ENCODE data around the gene JPT1. TPM values are rescaled to one million over a fixed set of nuclear protein-coding genes. Genes with fewer than 3 reads are reported as not detected.

The JPT1 gene
- total and polyA plus RNA-seq, 2 experiments from 2014 or later: 278 to 903 TPM

- Histone ChIP-seq H3K36me3 (ENCODE audit: insufficient read depth) (peaks cover 28% of the 10 kb centered on the region), H3K4me2 (peak overlapping the region; percentile 96), H3K4me1 (ENCODE audit: insufficient read depth) (0 out of 2 replicates have a peak, but pooled peaks cover 13% of the 10 kb centered on the region), H3K9me2 (ENCODE audit: insufficient read depth) (no peaks in the 10 kb centered on the region), H2AFZ (no peak overlapping the region), H3K27me3 (ENCODE audit: insufficient read depth) (no peaks in the 10 kb centered on the region), H3K27ac (ENCODE audit: low read depth) (peak overlapping the region; percentile 96), H3K4me3 (peak overlapping the region; percentile 85), H3K79me2 (replicated peaks; ENCODE audit: insufficient read depth) (peaks cover 59% of the 10 kb centered on the region), H3F3A (replicated peaks; ENCODE audit: low read depth) (peaks cover 20% of the 10 kb centered on the region), H4K20me1 (replicated peaks; ENCODE audit: insufficient read depth) (peaks cover 36% of the 10 kb centered on the region)
- Mint-ChIP-seq H3K27me3 (ENCODE audit: insufficient read depth, low read depth, poor library complexity) (peaks cover 14% of the 10 kb centered on the region), H3K36me3 (ENCODE audit: low read depth) (peaks cover 49% of the 10 kb centered on the region), H3K4me3 (peak overlapping the region; percentile 90), H3K9me3 (peaks cover 4% of the 10 kb centered on the region; the same call in 1 of the 3 replicates), H3K4me1 (peaks cover 21% of the 10 kb centered on the region), H3K27ac (peak overlapping the region; percentile 72)
- DNase-seq (ENCODE audit: low spot score): peak; percentile 39
- ATAC-seq: peak; percentile 19
- TF ChIP-seq EZH2 (IDR thresholded peaks at IDR 0.05; ENCODE audit: low read depth, unreplicated experiment) (no peak), JUNB (IDR thresholded peaks at IDR 0.05; ENCODE audit: unreplicated experiment) (no peak), EZH2phosphoT487 (IDR thresholded peaks at IDR 0.05; ENCODE audit: unreplicated experiment) (no peak), ZNF331 (CRISPR knock-in tag; IDR thresholded peaks at IDR 0.05; ENCODE audit: low read depth) (no peak)
- TF ChIP-seq, protein P1, sequence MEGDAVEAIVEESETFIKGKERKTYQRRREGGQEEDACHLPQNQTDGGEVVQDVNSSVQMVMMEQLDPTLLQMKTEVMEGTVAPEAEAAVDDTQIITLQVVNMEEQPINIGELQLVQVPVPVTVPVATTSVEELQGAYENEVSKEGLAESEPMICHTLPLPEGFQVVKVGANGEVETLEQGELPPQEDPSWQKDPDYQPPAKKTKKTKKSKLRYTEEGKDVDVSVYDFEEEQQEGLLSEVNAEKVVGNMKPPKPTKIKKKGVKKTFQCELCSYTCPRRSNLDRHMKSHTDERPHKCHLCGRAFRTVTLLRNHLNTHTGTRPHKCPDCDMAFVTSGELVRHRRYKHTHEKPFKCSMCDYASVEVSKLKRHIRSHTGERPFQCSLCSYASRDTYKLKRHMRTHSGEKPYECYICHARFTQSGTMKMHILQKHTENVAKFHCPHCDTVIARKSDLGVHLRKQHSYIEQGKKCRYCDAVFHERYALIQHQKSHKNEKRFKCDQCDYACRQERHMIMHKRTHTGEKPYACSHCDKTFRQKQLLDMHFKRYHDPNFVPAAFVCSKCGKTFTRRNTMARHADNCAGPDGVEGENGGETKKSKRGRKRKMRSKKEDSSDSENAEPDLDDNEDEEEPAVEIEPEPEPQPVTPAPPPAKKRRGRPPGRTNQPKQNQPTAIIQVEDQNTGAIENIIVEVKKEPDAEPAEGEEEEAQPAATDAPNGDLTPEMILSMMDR (conservative IDR thresholded peaks at IDR 0.05; ENCODE audit: low read depth in 2 of 2): no peak
- TF ChIP-seq, protein P2, sequence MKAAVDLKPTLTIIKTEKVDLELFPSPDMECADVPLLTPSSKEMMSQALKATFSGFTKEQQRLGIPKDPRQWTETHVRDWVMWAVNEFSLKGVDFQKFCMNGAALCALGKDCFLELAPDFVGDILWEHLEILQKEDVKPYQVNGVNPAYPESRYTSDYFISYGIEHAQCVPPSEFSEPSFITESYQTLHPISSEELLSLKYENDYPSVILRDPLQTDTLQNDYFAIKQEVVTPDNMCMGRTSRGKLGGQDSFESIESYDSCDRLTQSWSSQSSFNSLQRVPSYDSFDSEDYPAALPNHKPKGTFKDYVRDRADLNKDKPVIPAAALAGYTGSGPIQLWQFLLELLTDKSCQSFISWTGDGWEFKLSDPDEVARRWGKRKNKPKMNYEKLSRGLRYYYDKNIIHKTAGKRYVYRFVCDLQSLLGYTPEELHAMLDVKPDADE (IDR thresholded peaks at IDR 0.05): no peak
- TF ChIP-seq, protein P3, sequence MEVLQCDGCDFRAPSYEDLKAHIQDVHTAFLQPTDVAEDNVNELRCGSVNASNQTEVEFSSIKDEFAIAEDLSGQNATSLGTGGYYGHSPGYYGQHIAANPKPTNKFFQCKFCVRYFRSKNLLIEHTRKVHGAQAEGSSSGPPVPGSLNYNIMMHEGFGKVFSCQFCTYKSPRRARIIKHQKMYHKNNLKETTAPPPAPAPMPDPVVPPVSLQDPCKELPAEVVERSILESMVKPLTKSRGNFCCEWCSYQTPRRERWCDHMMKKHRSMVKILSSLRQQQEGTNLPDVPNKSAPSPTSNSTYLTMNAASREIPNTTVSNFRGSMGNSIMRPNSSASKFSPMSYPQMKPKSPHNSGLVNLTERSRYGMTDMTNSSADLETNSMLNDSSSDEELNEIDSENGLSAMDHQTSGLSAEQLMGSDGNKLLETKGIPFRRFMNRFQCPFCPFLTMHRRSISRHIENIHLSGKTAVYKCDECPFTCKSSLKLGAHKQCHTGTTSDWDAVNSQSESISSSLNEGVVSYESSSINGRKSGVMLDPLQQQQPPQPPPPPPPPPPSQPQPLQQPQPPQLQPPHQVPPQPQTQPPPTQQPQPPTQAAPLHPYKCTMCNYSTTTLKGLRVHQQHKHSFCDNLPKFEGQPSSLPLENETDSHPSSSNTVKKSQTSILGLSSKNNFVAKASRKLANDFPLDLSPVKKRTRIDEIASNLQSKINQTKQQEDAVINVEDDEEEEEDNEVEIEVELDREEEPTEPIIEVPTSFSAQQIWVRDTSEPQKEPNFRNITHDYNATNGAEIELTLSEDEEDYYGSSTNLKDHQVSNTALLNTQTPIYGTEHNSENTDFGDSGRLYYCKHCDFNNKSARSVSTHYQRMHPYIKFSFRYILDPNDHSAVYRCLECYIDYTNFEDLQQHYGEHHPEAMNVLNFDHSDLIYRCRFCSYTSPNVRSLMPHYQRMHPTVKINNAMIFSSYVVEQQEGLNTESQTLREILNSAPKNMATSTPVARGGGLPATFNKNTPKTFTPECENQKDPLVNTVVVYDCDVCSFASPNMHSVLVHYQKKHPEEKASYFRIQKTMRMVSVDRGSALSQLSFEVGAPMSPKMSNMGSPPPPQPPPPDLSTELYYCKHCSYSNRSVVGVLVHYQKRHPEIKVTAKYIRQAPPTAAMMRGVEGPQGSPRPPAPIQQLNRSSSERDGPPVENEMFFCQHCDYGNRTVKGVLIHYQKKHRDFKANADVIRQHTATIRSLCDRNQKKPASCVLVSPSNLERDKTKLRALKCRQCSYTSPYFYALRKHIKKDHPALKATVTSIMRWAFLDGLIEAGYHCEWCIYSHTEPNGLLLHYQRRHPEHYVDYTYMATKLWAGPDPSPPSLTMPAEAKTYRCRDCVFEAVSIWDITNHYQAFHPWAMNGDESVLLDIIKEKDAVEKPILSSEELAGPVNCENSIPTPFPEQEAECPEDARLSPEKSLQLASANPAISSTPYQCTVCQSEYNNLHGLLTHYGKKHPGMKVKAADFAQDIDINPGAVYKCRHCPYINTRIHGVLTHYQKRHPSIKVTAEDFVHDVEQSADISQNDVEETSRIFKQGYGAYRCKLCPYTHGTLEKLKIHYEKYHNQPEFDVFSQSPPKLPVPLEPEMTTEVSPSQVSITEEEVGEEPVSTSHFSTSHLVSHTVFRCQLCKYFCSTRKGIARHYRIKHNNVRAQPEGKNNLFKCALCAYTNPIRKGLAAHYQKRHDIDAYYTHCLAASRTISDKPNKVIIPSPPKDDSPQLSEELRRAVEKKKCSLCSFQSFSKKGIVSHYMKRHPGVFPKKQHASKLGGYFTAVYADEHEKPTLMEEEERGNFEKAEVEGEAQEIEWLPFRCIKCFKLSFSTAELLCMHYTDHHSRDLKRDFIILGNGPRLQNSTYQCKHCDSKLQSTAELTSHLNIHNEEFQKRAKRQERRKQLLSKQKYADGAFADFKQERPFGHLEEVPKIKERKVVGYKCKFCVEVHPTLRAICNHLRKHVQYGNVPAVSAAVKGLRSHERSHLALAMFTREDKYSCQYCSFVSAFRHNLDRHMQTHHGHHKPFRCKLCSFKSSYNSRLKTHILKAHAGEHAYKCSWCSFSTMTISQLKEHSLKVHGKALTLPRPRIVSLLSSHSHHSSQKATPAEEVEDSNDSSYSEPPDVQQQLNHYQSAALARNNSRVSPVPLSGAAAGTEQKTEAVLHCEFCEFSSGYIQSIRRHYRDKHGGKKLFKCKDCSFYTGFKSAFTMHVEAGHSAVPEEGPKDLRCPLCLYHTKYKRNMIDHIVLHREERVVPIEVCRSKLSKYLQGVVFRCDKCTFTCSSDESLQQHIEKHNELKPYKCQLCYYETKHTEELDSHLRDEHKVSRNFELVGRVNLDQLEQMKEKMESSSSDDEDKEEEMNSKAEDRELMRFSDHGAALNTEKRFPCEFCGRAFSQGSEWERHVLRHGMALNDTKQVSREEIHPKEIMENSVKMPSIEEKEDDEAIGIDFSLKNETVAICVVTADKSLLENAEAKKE (CRISPR knock-in tag; IDR thresholded peaks at IDR 0.05): no peak
Observed at GRCh38 chr17:75181608-75182318, 27.5 kb upstream of the JPT1 start.
